Measurements from ENCODE around the gene ADARB2. TPM values are rescaled to one million over a fixed set of nuclear protein-coding genes. Genes with fewer than 3 reads are reported as not detected.
"Not testable (repeated sequence)": the region's sequence is repeated elsewhere in the genome, so short reads cannot be mapped to it uniquely, and the experiment has no call there.

The ADARB2 gene
- total RNA-seq, 4 donors from 2014 or later, result 8.4 to 23.2 (median 19.6) TPM

DNA sequence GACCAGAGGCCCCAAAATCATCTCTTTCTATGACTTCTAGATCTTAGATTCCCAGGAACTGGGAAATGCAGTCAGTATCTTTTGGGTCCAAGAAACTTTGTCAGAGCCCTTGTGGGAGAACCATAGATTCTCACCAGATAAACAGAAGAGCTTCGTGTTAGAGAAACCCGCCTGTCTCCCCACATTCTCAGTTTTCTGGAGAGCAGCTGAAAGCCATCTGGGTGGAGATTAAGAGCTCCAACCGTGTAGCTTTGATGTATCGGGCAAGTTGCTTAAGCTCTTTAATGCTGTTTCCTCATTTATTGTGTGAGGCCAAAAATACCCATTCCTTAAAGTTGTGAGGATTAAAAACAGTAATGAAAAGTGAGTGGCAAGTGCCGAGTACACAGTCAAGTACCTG lies 573.5 kb downstream of the ADARB2 start:
- TF ChIP-seq, protein P1, sequence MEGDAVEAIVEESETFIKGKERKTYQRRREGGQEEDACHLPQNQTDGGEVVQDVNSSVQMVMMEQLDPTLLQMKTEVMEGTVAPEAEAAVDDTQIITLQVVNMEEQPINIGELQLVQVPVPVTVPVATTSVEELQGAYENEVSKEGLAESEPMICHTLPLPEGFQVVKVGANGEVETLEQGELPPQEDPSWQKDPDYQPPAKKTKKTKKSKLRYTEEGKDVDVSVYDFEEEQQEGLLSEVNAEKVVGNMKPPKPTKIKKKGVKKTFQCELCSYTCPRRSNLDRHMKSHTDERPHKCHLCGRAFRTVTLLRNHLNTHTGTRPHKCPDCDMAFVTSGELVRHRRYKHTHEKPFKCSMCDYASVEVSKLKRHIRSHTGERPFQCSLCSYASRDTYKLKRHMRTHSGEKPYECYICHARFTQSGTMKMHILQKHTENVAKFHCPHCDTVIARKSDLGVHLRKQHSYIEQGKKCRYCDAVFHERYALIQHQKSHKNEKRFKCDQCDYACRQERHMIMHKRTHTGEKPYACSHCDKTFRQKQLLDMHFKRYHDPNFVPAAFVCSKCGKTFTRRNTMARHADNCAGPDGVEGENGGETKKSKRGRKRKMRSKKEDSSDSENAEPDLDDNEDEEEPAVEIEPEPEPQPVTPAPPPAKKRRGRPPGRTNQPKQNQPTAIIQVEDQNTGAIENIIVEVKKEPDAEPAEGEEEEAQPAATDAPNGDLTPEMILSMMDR (IDR thresholded peaks at IDR 0.05), result no peak
- TF ChIP-seq POLR2A (IDR thresholded peaks at IDR 0.05) (no peak), EP300 (IDR thresholded peaks at IDR 0.05) (no peak)
- Histone ChIP-seq H3K9me3 (no peaks in the 10 kb centered on the region), H3K27ac (no peak overlapping the region), H3K36me3 (no peaks in the 10 kb centered on the region), H3K4me1 (no peaks in the 10 kb centered on the region), H3K4me3 (no peak overlapping the region), H3K27me3 (no peaks in the 10 kb centered on the region)
- DNase-seq (ENCODE audit: low spot score in 2 of 2), result no peak
- WGBS, 2 donors, result 64 to 81% methylated on average over 5 of the region's 5 CpGs

DNA sequence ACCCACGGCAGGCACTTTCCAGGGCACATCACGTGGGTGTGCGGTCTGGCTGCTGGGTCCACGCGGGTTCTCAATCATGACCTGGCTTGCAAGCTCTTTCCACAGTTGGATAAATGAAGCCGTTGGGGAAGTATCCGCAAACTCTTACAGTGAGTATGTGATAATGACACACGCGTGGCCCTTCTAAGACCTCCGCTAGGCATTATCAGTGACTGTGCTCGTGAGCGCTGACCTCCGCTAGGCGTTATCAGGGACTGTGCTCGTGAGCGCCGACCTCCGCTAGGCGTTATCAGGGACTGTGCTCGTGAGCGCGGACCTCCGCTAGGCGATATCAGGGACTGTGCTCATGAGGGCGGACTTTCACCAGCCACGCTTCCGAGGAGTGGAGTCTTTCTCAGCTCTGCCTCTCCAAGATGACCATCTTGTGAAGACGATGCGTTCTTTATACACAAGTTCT lies 574.1 kb downstream of the ADARB2 start:
- H3K4me3 ChIP-seq, result no peak overlapping the region
- 89 to 92% methylated on average over 29 of the region's 29 CpGs for WGBS, 2 donors
- H3K27me3 ChIP-seq, result no peaks in the 10 kb centered on the region
- no peaks in the 10 kb centered on the region for H3K4me1 ChIP-seq
- no peaks in the 10 kb centered on the region for H3K9me3 ChIP-seq
- TF ChIP-seq POLR2A (IDR thresholded peaks at IDR 0.05) (no peak), EP300 (IDR thresholded peaks at IDR 0.05) (no peak)
- TF ChIP-seq, protein P1 (IDR thresholded peaks at IDR 0.05), result no peak
- no peak for DNase-seq (ENCODE audit: low spot score in 2 of 2)
- no peaks in the 10 kb centered on the region for H3K36me3 ChIP-seq
- no peak overlapping the region for H3K27ac ChIP-seq

GRCh38 chr10:1162481-1163203 lies 574.7 kb downstream of the ADARB2 start:
- no peak for DNase-seq (ENCODE audit: low spot score in 2 of 2)
- Histone ChIP-seq H3K9me3 (no peaks in the 10 kb centered on the region), H3K27ac (no peak overlapping the region), H3K4me1 (no peaks in the 10 kb centered on the region), H3K27me3 (no peaks in the 10 kb centered on the region), H3K4me3 (no peak overlapping the region), H3K36me3 (no peaks in the 10 kb centered on the region)
- 66 to 69% methylated on average over 11 to 13 of the region's 13 CpGs for WGBS, 2 donors
- no peak for TF ChIP-seq POLR2A (IDR thresholded peaks at IDR 0.05)

DNA sequence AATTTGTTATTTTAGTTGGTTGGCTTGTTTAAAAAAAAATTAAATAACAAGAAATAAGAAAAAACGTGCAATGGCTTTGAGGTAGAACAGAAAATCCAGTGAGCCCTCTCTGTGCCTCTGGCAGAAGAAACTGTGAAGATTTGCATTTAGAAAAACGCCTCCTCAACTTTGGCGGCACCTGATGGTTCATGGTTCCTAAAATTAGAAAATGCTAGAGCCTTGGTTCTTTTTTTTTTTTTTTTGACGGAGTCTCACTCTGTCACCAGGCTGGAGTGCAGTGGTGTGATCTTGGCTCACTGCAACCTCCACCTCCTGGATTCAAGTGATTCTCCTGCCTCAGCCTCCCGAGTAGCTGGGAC lies 576.0 kb downstream of the ADARB2 start:
- not testable (repeated sequence) for H3K4me3 ChIP-seq; H3K27ac ChIP-seq; DNase-seq (ENCODE audit: low spot score in 2 of 2); H3K9me3 ChIP-seq; H3K36me3 ChIP-seq; H3K4me1 ChIP-seq; H3K27me3 ChIP-seq
- WGBS, 2 donors, result 80 to 82% methylated on average over 5 of the region's 5 CpGs

- Histone ChIP-seq H3K36me3 (no peaks in the 10 kb centered on the region), H3K9me3 (no peaks in the 10 kb centered on the region), H3K4me3 (no peak overlapping the region), H3K27me3 (no peaks in the 10 kb centered on the region), H3K4me1 (no peaks in the 10 kb centered on the region), H3K27ac (no peak overlapping the region)
- TF ChIP-seq, protein P1 (IDR thresholded peaks at IDR 0.05), result no peak
- TF ChIP-seq EP300 (IDR thresholded peaks at IDR 0.05) (no peak), POLR2A (IDR thresholded peaks at IDR 0.05) (no peak)
- WGBS, 2 donors, result 91 to 94% methylated on average over 23 to 25 of the region's 25 CpGs
- no peak for DNase-seq (ENCODE audit: low spot score in 2 of 2)
Measured at GRCh38 chr10:1160561-1161314, 576.6 kb downstream of the ADARB2 start.
